Erythroblast (primary cell): ENCODE measurements around the gene CCDC106.

ENCODE experiments used
- DNase-seq, 2 experiments: peaks; one replicate each; lab custom pipeline; 2025; lab: John Stamatoyannopoulos, UW
- GATA1 ChIP-seq: IDR thresholded peaks from 2 replicates; pipeline ENCODE4 v1.6.1; 2011; ENCODE audit warnings: low read depth, mild to moderate bottlenecking, control low read depth, low read length, moderate library complexity
- POLR2A ChIP-seq: IDR thresholded peaks from 2 replicates; pipeline ENCODE4 v1.6.1; 2011; ENCODE audit warnings: mild to moderate bottlenecking, low read length

Gene CCDC106

DNA sequence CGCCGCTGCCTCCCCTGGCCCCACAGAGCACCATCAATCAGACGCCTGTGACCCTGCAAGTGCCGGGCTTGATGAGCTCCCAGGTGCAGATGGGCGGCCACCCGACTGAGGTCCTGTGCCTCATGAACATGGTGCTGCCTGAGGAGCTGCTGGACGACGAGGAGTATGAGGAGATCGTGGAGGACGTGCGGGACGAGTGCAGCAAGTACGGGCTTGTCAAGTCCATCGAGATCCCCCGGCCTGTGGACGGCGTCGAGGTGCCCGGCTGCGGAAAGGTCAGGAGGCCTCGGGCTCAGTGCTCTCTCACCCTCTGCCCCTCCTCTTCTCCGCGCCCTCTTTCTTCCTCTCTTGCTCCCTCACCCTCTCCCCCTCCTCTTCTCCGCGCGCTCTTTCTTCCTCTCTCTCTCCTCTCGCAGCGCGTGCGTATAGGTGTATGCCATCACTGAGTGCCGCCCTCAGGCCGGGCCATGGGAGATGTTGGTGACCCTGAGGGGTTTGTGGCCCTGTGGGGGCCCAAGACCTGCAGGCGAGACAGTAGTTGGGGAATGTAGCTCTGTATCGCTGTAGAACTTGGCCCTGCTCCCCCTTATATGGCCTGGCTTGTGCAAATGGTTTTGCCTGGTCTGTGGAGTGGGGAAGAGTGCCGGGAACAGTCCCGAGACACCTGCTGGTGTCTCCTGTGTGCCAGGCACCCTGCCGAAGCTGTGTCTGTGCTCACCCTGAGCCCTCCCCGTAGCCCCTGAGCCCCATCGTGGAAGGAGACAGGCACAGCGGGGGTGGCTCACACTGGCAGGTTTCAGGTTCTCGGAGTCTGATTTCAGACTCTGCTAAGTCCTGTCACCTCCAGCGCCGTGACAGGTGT lies 21.6 kb downstream of the CCDC106 start:
- no peak for DNase-seq
- TF ChIP-seq GATA1 (no peak), POLR2A (no peak)

DNA sequence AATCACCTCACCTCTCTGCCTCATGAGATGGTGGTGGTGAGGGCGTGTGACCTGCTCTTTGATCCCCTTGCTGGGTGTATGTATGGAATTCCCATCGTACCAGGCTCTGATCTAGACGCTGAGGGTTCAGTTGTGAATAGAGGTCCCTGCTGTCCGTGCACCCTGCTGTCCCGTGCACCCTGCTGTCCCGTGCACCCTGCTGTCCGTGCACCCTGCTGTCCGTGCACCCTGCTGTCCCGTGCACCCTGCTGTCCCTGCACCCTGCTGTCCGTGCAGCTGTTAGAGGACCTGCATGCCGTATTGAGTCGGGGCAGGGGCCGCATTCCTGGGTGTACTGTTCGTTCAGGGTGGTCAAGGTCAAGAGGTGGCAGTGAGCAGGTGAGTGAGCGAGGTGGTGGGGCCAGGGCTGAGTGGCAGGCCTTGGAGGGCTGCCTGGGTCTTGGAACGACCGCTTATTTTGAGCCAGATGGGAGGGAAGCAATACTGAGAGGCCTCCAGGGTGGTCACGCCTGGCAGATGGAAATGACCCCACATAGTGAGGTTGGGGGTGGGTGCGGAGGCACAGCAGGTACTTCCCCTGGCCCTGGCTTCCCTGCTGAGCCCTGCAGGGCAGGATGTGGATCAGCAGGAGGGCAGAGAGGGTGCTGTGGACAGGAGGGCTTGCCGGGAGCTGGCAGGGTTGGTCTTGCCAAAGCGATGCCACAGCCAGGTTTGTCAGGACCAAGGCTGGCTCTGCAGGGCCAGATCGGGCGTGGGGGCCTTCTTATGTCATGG lies 22.5 kb downstream of the CCDC106 start:
- peak; percentile 35 to 47 for DNase-seq
- TF ChIP-seq GATA1 = no peak
- TF ChIP-seq POLR2A = no peak

- no peak for TF ChIP-seq POLR2A
- no peak for TF ChIP-seq GATA1
- no peak for DNase-seq
Observed at GRCh38 chr19:55671054-55671378, 23.0 kb downstream of the CCDC106 start.

- no peak for TF ChIP-seq GATA1
- DNase-seq = no peak
Observed at GRCh38 chr19:55672418-55672817, 24.4 kb downstream of the CCDC106 start.

DNA sequence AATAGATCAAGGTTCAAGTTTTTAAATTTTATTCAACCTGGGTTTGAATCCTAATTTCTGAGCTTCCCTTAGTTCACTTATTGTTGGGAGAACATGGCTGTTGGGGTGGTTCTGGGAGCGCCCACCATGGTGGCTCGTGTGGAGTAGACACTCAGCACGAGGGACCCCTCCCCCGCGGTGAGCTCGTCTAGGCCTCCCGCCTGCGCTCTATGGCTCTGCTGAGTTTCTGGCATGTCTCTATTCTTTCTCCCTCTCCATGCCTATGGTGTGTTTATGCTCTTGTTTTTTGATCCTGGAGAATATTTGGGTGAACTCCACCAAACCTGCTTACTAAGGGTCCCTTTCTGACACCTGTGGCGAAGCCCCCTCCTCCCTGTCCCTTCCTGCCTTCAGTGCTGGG lies 25.5 kb downstream of the CCDC106 start:
- TF ChIP-seq GATA1 (no peak), POLR2A (no peak)
- DNase-seq = no peak

GRCh38 chr19:55673889-55674288 lies 25.9 kb downstream of the CCDC106 start:
- TF ChIP-seq GATA1 = no peak
- no peak for TF ChIP-seq POLR2A
- DNase-seq = no peak

- no peak for TF ChIP-seq GATA1
Observed at GRCh38 chr19:55674459-55674840, 26.4 kb downstream of the CCDC106 start.

DNA sequence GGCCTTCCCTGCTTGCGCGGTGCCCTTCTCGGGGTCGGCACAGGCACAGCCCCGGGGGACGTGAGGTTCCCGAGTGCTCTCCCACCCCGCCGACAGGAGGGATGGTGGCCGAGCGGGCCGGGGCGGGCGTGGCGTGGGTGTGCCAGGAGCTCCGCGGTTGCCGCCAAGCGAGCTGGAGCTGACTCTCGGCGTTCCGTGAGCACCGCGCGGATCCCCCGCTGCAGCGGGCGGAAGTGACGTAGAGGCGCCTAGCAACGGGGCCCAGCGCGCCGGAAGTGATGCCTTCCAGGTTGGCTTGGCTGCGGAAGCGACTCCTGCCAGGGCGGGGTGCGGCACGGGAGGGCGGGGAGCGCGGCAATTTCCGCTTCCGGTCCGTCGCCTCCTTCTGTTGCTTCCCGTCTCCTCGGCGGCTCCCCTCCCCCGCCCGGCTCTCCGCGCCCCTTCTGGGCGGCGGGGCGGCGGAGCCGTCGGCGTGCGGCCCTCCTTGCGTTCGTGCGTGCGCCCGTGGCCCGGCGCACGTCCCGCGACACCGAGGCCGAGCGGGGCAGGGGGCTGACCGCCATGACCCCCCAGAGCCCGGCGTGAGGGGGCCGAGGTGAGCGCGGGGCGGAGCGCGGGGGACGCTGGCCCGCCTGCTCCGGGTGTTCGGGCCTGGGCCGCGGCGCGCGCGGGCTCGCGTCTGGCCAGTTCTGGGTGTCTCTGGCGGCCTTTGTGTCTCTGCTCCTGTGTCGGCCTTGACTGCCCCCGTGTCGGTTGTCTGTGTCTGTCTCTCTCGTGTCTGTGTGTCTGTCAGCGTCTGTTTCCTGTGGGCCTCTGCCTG lies 27.0 kb downstream of the CCDC106 start, which contains the start of gene EPN1:
Gene EPN1 (plus strand): TSS at position 386 of the 820 bp plus-strand sequence. CDS start 3,402 bp downstream, outside the sequence.
- no peak for TF ChIP-seq GATA1
- TF ChIP-seq POLR2A = peak; percentile 51
- DNase-seq = peak; percentile 99

More at GRCh38 chr19:55674459-55674840, 26.4 kb downstream of the CCDC106 start:
- no peak for DNase-seq

DNA sequence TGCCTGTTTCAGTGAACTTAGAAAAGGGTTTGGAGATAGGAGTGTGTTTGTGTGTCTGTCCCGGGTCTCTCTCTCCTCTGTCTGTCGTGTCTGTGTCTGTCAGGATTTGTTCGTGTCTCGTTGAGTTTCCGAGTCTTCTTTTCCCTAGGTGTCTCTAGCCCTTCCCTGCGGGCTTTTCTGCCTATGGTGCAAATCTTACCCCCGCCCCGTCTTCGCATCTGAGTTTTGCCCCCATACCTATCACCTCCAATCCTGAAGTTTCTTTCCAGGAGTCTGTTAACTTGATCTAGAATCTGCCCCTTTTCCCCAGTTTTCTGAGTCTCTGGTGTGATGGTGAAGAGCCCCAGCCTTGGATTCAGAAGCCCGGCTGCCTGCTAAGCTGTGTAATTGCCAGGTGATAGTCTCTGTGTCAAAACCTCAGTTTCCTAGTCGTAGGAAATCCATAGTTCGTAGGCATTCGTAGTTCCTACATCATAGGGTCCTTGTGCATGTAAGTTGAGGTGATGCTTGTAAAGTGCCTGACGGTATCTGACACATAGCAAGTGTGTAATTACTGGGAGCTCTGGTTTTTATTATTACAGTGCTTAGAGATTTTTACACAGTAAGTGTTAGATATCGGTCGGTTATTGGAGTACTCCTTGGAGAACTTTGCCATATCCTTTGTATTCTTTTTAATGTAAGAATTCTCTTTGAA lies 27.8 kb downstream of the CCDC106 start:
- no peak for TF ChIP-seq GATA1
- TF ChIP-seq POLR2A = no peak
- no peak for DNase-seq

GRCh38 chr19:55676383-55676782 lies 28.4 kb downstream of the CCDC106 start:
- TF ChIP-seq POLR2A (no peak), GATA1 (no peak)
- DNase-seq = peak; percentile 79 to 88

GRCh38 chr19:55676889-55677505 lies 29.0 kb downstream of the CCDC106 start:
- DNase-seq = no peak
- TF ChIP-seq POLR2A (no peak), GATA1 (no peak)

- TF ChIP-seq GATA1 = no peak
- no peak for TF ChIP-seq POLR2A
- DNase-seq = no peak
Observed at GRCh38 chr19:55677572-55678028, 29.6 kb downstream of the CCDC106 start.
